CD14-positive monocyte (primary cell): ENCODE results near the gene EDN2. TPM values are rescaled to one million over a fixed set of nuclear protein-coding genes. Genes with fewer than 3 reads are reported as not detected.

ENCODE experiments used
- DNase-seq, 3 donors: peaks; one replicate each; pipeline ENCODE4 v3.0.0-alpha.2; 2011 to 2022
- H2AFZ ChIP-seq: 2 replicates; pipeline ENCODE4 v1.6.0; 2012; ENCODE audit warnings: mild to moderate bottlenecking, low read depth, low read length, inconsistent platforms; ENCODE audit not compliant: insufficient read depth, poor library complexity, severe bottlenecking
- H3K27ac ChIP-seq, 2 donors: 1 replicate in 1 of 2; 2 replicates in 1 of 2; pipeline ENCODE4 v1.5.1; 2012 to 2013; ENCODE audit warnings: low read length in 2 of 2, control low read depth in 1 of 2, inconsistent platforms in 1 of 2, low read depth in 1 of 2, mild to moderate bottlenecking in 1 of 2
- H3K27me3 ChIP-seq, 2 donors: one replicate each; pipeline versions ENCODE4 v1.6.0 to v1.6.1; 2011 to 2013; ENCODE audit warnings: low read length in 2 of 2; ENCODE audit not compliant: control insufficient read depth in 2 of 2, insufficient read depth in 2 of 2
- H3K36me3 ChIP-seq, 2 donors: replicated peaks in 1 of 2; 1 replicate in 1 of 2; 2 replicates in 1 of 2; pipeline versions ENCODE4 v1.5.1 to v1.6.1; 2012 to 2013; ENCODE audit warnings: low read length in 2 of 2, control low read depth in 1 of 2, inconsistent platforms in 1 of 2, mild to moderate bottlenecking in 1 of 2; ENCODE audit not compliant: insufficient read depth in 2 of 2, control insufficient read depth in 1 of 2
- H3K4me1 ChIP-seq, 2 donors: 1 replicate in 1 of 2; 2 replicates in 1 of 2; pipeline versions ENCODE4 v1.5.1 to v1.6.1; 2012 to 2013; ENCODE audit warnings: low read length in 2 of 2, control low read depth in 1 of 2, inconsistent platforms in 1 of 2, mild to moderate bottlenecking in 1 of 2, moderate library complexity in 1 of 2; ENCODE audit not compliant: insufficient read depth in 2 of 2, control insufficient read depth in 1 of 2
- H3K4me2 ChIP-seq: replicated peaks from 2 replicates; pipeline ENCODE3; 2012; ENCODE audit warnings: low read length, moderate library complexity, mild to moderate bottlenecking; ENCODE audit not compliant: poor library complexity, severe bottlenecking; ENCODE audit errors: extremely low read depth
- H3K4me3 ChIP-seq, 3 experiments: fragments of 200-600 bp in 1 of 3; sonication (generic) in 1 of 3; replicated peaks in 1 of 3; 1 replicate in 2 of 3; 2 replicates in 1 of 3; pipeline ENCODE4 v1.5.1; 2011 to 2013; ENCODE audit warnings: low read length in 3 of 3, mild to moderate bottlenecking in 3 of 3, control low read depth in 2 of 3, low read depth in 2 of 3, inconsistent platforms in 1 of 3, moderate library complexity in 1 of 3
- H3K79me2 ChIP-seq: 2 replicates; pipeline ENCODE4 v1.6.0; 2012; ENCODE audit warnings: mild to moderate bottlenecking, control low read depth, inconsistent platforms, low read length, moderate library complexity; ENCODE audit not compliant: insufficient read depth
- H3K9ac ChIP-seq: 2 replicates; pipeline ENCODE4 v1.6.0; 2017; ENCODE audit warnings: low read length, mild to moderate bottlenecking; ENCODE audit not compliant: insufficient read depth, poor library complexity, severe bottlenecking
- H3K9me3 ChIP-seq, 2 donors: replicated peaks in 1 of 2; 1 replicate in 1 of 2; 2 replicates in 1 of 2; pipeline versions ENCODE4 v1.5.1 to v1.6.1; 2012 to 2013; ENCODE audit warnings: low read length in 2 of 2, control low read depth in 1 of 2; ENCODE audit not compliant: control insufficient read depth in 1 of 2, insufficient read depth in 1 of 2
- H4K20me1 ChIP-seq: 2 replicates; pipeline ENCODE4 v1.6.0; 2012; ENCODE audit warnings: mild to moderate bottlenecking, low read length, control low read depth, moderate library complexity; ENCODE audit not compliant: insufficient read depth
- H3K27ac Mint-ChIP-seq, 7 donors: one replicate each; pipeline ENCODE4 v1.8.0; 2020; ENCODE audit warnings: mild to moderate bottlenecking in 7 of 7, mixed read lengths in 7 of 7, moderate library complexity in 6 of 7, inconsistent platforms in 2 of 7
- H3K27me3 Mint-ChIP-seq, 3 donors: one replicate each; pipeline ENCODE4 v1.8.0; 2021 to 2022; ENCODE audit warnings: low read depth in 3 of 3, mild to moderate bottlenecking in 3 of 3, mixed read lengths in 3 of 3, moderate library complexity in 3 of 3, inconsistent platforms in 1 of 3
- H3K36me3 Mint-ChIP-seq, 2 donors: one replicate each; pipeline ENCODE4 v1.8.0; 2020; ENCODE audit warnings: mixed read lengths in 2 of 2, inconsistent platforms in 1 of 2, mild to moderate bottlenecking in 1 of 2
- H3K4me1 Mint-ChIP-seq: one replicate; pipeline ENCODE4 v1.8.0; 2020; ENCODE audit warnings: mild to moderate bottlenecking, mixed read lengths
- H3K4me3 Mint-ChIP-seq, 2 donors: one replicate each; pipeline ENCODE4 v1.8.0; 2020; ENCODE audit warnings: mild to moderate bottlenecking in 2 of 2, mixed read lengths in 2 of 2, moderate library complexity in 1 of 2
- H3K9me3 Mint-ChIP-seq, 7 donors: one replicate each; pipeline ENCODE4 v1.8.0; 2020 to 2022; ENCODE audit warnings: mixed read lengths in 7 of 7, mild to moderate bottlenecking in 6 of 7, moderate library complexity in 6 of 7, inconsistent platforms in 2 of 7
- WGBS: methylation state at CpG from one replicate; pipeline ENCODE4 v1.1.5; 2013; ENCODE audit warnings: missing lambda C conversion rate; ENCODE audit not compliant: insufficient coverage; 5-methylcytosine and 5-hydroxymethylcytosine counted together
- intact Hi-C, 2 donors: fragments of 100-400 bp; cut with micrococcal nuclease; formaldehyde crosslinking; loops; one replicate each; pipeline versions ENCODE4 v1.15.0 to v1.15.1; 2023
- polyA plus RNA-seq, 3 donors: library from polyadenylated mRNA; depleted of rRNA in 1 of 3; unstranded in 2 of 3; stranded (reverse) in 1 of 3; fragments of 300-500 nt in 2 of 3; fragments of >200 nt in 1 of 3; fragmentation: Illumina TruSeq in 2 of 3; gene quantifications; 1 replicate in 2 of 3; 2 replicates in 1 of 3; pipeline ENCODE4 v1.2.3, GENCODE V29; 2012 to 2021
- TF ChIP-seq, protein P1 (sequence below): fragments of 200-600 bp; IDR thresholded peaks from one replicate; pipeline ENCODE4 v1.8.0; 2022; ENCODE audit warnings: antibody characterized with exemption, mild to moderate bottlenecking

EDN2 gene
- polyA plus RNA-seq, 3 donors = not detected

DNA sequence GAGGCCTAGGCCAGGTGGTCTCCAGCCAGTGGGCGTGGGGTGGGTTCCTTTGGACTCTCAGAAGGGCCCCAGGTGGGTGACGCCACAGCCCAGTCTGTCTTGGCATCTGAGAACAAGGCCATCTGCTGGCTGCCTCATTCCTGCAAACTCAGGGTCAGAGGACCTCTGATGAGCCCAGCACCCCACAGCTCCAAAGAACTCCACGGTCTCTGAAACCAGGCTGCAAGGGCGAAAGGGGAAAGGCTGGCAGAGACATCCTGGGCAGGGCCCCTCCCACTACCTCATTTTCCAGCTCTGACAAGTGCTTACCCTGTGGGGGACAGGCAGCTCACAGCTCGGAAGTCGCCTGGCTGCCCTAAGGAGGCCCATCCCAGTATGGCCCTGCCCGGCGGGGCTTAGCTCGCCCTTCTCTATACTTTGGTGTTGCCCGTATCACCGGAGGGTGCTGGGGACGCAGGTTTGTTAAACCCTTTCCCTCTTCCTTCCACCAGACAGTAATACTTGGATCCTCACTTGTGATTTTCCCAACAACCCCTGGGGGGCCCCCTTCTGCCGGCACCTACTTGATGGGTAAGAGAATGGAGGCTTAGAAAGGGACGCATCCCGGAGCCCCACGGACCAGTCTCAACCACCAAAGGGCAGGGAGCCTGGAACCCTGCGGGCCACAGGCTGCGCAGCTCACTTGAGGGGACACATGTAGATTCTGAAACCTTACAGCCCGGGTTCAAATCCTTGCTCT, 10.9 kb upstream of the EDN2 start:
- H2AFZ ChIP-seq = peak overlapping the region; percentile 65
- no peak overlapping the region for H3K27ac Mint-ChIP-seq
- no peaks in the 10 kb centered on the region for H3K9me3 ChIP-seq
- WGBS = 38% methylated on average over 12 of the region's 19 CpGs
- no peaks in the 10 kb centered on the region for H4K20me1 ChIP-seq
- H3K4me3 ChIP-seq = peak overlapping the region in 1 of 3 experiments; percentile 71
- H3K4me1 ChIP-seq = peaks cover 9 to 19% of the 10 kb centered on the region in 2 donors
- H3K4me2 ChIP-seq = peak overlapping the region; percentile 81
- peak overlapping the region; percentile 56 to 77 for H3K4me3 Mint-ChIP-seq
- no peaks in the 10 kb centered on the region for H3K79me2 ChIP-seq
- H3K9me3 Mint-ChIP-seq = no peaks in the 10 kb centered on the region
- H3K27me3 ChIP-seq = peaks cover 0 to 15% of the 10 kb centered on the region in 2 donors
- H3K36me3 ChIP-seq = no peaks in the 10 kb centered on the region
- peaks cover 12% of the 10 kb centered on the region for H3K4me1 Mint-ChIP-seq
- H3K9ac ChIP-seq = no peak overlapping the region
- no peak for DNase-seq
- TF ChIP-seq, protein P1, sequence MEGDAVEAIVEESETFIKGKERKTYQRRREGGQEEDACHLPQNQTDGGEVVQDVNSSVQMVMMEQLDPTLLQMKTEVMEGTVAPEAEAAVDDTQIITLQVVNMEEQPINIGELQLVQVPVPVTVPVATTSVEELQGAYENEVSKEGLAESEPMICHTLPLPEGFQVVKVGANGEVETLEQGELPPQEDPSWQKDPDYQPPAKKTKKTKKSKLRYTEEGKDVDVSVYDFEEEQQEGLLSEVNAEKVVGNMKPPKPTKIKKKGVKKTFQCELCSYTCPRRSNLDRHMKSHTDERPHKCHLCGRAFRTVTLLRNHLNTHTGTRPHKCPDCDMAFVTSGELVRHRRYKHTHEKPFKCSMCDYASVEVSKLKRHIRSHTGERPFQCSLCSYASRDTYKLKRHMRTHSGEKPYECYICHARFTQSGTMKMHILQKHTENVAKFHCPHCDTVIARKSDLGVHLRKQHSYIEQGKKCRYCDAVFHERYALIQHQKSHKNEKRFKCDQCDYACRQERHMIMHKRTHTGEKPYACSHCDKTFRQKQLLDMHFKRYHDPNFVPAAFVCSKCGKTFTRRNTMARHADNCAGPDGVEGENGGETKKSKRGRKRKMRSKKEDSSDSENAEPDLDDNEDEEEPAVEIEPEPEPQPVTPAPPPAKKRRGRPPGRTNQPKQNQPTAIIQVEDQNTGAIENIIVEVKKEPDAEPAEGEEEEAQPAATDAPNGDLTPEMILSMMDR = no peak
- no peaks in the 10 kb centered on the region for H3K36me3 Mint-ChIP-seq
- H3K27me3 Mint-ChIP-seq = peaks cover 13 to 30% (median 19%) of the 10 kb centered on the region in 3 donors
- intact Hi-C loops = no loop called here
- H3K27ac ChIP-seq = no peak overlapping the region

DNA sequence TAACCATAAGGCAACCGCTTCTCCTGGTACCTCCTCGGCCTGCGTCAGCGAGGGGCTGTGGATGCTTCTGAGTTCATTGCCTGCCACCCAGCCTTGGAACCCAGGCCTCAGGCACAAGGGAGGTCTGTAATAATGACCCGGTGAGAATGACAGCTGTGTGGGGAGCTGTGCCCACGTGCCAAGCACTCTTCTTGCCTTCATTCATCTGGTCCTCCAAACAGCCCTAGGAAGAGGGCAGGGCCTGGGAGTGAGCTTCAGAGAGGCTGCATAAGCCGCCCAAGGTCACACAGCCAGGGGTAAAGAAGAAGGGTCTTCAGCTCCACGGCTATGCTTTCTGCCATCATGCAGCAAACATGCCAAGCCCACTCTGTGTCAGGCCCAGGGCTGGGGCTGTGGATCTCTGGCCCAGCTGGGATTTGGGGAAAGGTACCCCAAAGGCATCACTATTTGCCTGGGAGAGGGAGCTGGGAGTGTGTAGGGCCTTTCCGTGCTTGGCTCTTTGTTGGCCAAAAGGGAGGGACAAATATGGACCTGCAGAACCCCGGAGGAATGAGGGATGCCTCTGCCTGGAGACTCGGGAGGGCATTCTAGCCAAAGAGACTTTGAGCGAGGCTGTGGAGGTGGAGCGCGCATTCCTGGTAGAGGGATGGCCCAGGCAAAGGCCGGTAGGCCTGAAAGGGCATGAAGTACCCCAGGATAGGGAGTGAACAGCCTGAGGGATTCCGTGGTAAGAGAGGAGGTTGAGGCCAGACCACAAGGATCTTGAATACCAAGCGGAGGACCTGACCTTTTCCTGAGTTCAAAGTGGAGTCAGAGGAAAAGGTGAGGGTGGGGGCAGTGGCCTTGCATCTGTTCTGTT, 10.1 kb upstream of the EDN2 start:
- TF ChIP-seq, protein P1 = no peak
- Mint-ChIP-seq H3K4me1 (peaks cover 12% of the 10 kb centered on the region), H3K36me3 (no peaks in the 10 kb centered on the region), H3K9me3 (no peaks in the 10 kb centered on the region), H3K4me3 (no peak overlapping the region), H3K27me3 (peaks cover 13 to 31% (median 19%) of the 10 kb centered on the region in 3 donors), H3K27ac (no peak overlapping the region)
- no peaks in the 10 kb centered on the region for H4K20me1 ChIP-seq
- DNase-seq = no peak
- no peak overlapping the region for H3K9ac ChIP-seq
- H3K27me3 ChIP-seq = peaks cover 0 to 15% of the 10 kb centered on the region in 2 donors
- no peaks in the 10 kb centered on the region for H3K79me2 ChIP-seq
- intact Hi-C loops = no loop called here
- H3K36me3 ChIP-seq = no peaks in the 10 kb centered on the region
- no peak overlapping the region for H2AFZ ChIP-seq
- H3K4me2 ChIP-seq = no peak overlapping the region
- no peak overlapping the region for H3K4me3 ChIP-seq
- H3K27ac ChIP-seq = no peak overlapping the region
- no peaks in the 10 kb centered on the region for H3K9me3 ChIP-seq
- peaks cover 9 to 19% of the 10 kb centered on the region in 2 donors for H3K4me1 ChIP-seq
- 97% methylated on average over 10 of the region's 17 CpGs for WGBS
